OCI-LY7 (cell line): ENCODE measurements around the gene NSMCE1.

Experiments used
- CTCF ChIP-seq: fragments of 200-600 bp; sonication (generic); conservative IDR thresholded peaks from 2 replicates; pipeline ENCODE4 v1.5.1; 2014; ENCODE audit warnings: mild to moderate bottlenecking, antibody characterized with exemption, low read length, moderate library complexity, mixed read lengths
- EZH2phosphoT487 ChIP-seq: fragments of 200-600 bp; sonication (generic); IDR thresholded peaks from 2 replicates; pipeline ENCODE4 v1.6.1; 2018; ENCODE audit warnings: low read depth, borderline replicate concordance, mild to moderate bottlenecking, mixed run types, antibody characterized with exemption, low read length, moderate library complexity, mixed read lengths

- TF ChIP-seq CTCF (no peak), EZH2phosphoT487 (no peak)
Measured at GRCh38 chr16:27241658-27242057, 26.9 kb downstream of the NSMCE1 start.
